GM19324 (cell line): ENCODE results near the gene TNRC18.

Source experiments
- ATAC-seq: cut with Tn5 transposase; IDR thresholded peaks from one replicate; pipeline ENCODE4 v1.9.1; 2021; ENCODE audit warnings: mild to moderate bottlenecking, moderate library complexity; ENCODE audit not compliant: unreplicated experiment, low FRiP score

Gene TNRC18

GRCh38 chr7:5429253-5429856 lies 5.7 kb upstream of the TNRC18 start:
- peak; percentile 38 for ATAC-seq

GRCh38 chr7:5428478-5429252 lies 5.0 kb upstream of the TNRC18 start:
- no peak for ATAC-seq

GRCh38 chr7:5426226-5426475 lies 2.5 kb upstream of the TNRC18 start:
- ATAC-seq, result no peak

- no peak for ATAC-seq
Observed at GRCh38 chr7:5425507-5426225, 2.0 kb upstream of the TNRC18 start.

- ATAC-seq, result no peak
Observed at GRCh38 chr7:5424749-5425506, 1.3 kb upstream of the TNRC18 start.

GRCh38 chr7:5423976-5424748 lies 528 bp upstream of the TNRC18 start:
- no peak for ATAC-seq

- no peak for ATAC-seq
Observed at GRCh38 chr7:5422396-5423305, 983 bp downstream of the TNRC18 start.

GRCh38 chr7:5421714-5422395 lies 1.8 kb downstream of the TNRC18 start:
- no peak for ATAC-seq

GRCh38 chr7:5420881-5421713 lies 2.5 kb downstream of the TNRC18 start:
- ATAC-seq, result no peak

- no peak for ATAC-seq
Observed at GRCh38 chr7:5420067-5420880, 3.4 kb downstream of the TNRC18 start.

GRCh38 chr7:5419539-5420066 lies 4.0 kb downstream of the TNRC18 start:
- ATAC-seq, result no peak

GRCh38 chr7:5418285-5418582 lies 5.4 kb downstream of the TNRC18 start:
- ATAC-seq, result no peak

GRCh38 chr7:5417106-5418071 lies 6.2 kb downstream of the TNRC18 start:
- no peak for ATAC-seq

- no peak for ATAC-seq
Observed at GRCh38 chr7:5414916-5415315, 8.7 kb downstream of the TNRC18 start.

GRCh38 chr7:5413449-5413786 lies 10.2 kb downstream of the TNRC18 start:
- no peak for ATAC-seq

GRCh38 chr7:5408777-5409176 lies 14.9 kb downstream of the TNRC18 start:
- ATAC-seq, result no peak
